GM12878 (cell line): ENCODE results near the gene TTC22. TPM values are rescaled to one million over a fixed set of nuclear protein-coding genes. Genes with fewer than 3 reads are reported as not detected.

Source experiments
- ATAC-seq: fragments of 200-7000 bp; cut with Tn5 transposase; 3 replicates; pipeline ENCODE4 v1.9.1; 2020; ENCODE audit warnings: mild to moderate bottlenecking, moderate library complexity
- BruUV-seq: library from RNA; stranded (reverse); fragments of 400-500 nt; replicated peaks from 2 replicates; lab custom pipeline; 2021; lab: Mats Ljungman, UMichigan
- CTCF ChIA-PET: fragments of 300-600 bp; sonication (Branson Sonifier 250); formaldehyde crosslinking; extraction: SDS; loops from one replicate; lab custom pipeline; 2021; ENCODE audit warnings: inconsistent platforms; lab: Yijun Ruan, JAX
- POLR2A ChIA-PET: fragments of 350-600 bp; formaldehyde crosslinking; extraction: SDS; loops from one replicate; lab custom pipeline; 2021; ENCODE audit warnings: inconsistent platforms; lab: Charles Lee
- RAD21 ChIA-PET: fragments of 300-600 bp; sonication (Branson Sonifier 250); formaldehyde crosslinking; loops from one replicate; lab custom pipeline; 2023; ENCODE audit warnings: antibody characterized with exemption; ENCODE audit not compliant: unreplicated experiment; lab: Charles Lee
- SMC1A ChIA-PET: fragments of 300-600 bp; sonication (Branson Sonifier 250); formaldehyde crosslinking; loops from one replicate; lab custom pipeline; 2023; ENCODE audit not compliant: unreplicated experiment, uncharacterized antibody; lab: Charles Lee
- DNase-seq: peaks from one replicate; pipeline ENCODE4 v3.0.0-alpha.2; 2011; ENCODE audit warnings: low read depth, low spot score
- FAIRE-seq: peaks from 3 replicates; lab custom pipeline; 2011; peaks lifted over from hg19 to GRCh38; lab: Jason Lieb, UNC
- H2AFZ ChIP-seq: 2 replicates; pipeline ENCODE4 v1.6.0; 2011; ENCODE audit warnings: low read depth, low read length, control low read depth; ENCODE audit not compliant: control insufficient read depth
- H3K27ac ChIP-seq: 2 replicates; pipeline ENCODE4 v1.5.1; 2011; ENCODE audit warnings: control low read depth; ENCODE audit not compliant: control insufficient read depth, insufficient read depth
- H3K27me3 ChIP-seq, 2 experiments: replicated peaks in 1 of 2; 2 replicates each; pipeline versions ENCODE4 v1.6.0 to v1.6.1; 2011; ENCODE audit warnings: low read length in 1 of 2; ENCODE audit not compliant: control insufficient read depth in 2 of 2, insufficient read depth in 2 of 2
- H3K36me3 ChIP-seq, 2 experiments: 2 replicates each; pipeline ENCODE4 v1.5.1; 2011; ENCODE audit warnings: low read length in 1 of 2; ENCODE audit not compliant: control insufficient read depth in 2 of 2, insufficient read depth in 2 of 2
- H3K4me1 ChIP-seq: 2 replicates; pipeline ENCODE4 v1.6.1; 2011; ENCODE audit warnings: mild to moderate bottlenecking, low read length, moderate library complexity, mixed read lengths; ENCODE audit not compliant: control insufficient read depth, insufficient read depth
- H3K4me2 ChIP-seq: 2 replicates; pipeline ENCODE4 v1.6.0; 2011; ENCODE audit warnings: control low read depth; ENCODE audit not compliant: control insufficient read depth, insufficient read depth
- H3K4me3 ChIP-seq: fragments of 200-600 bp; sonication (generic); 2 replicates; pipeline ENCODE4 v1.5.1; 2016
- H3K79me2 ChIP-seq: 2 replicates; pipeline ENCODE4 v1.6.0; 2011; ENCODE audit warnings: low read length; ENCODE audit not compliant: control insufficient read depth, insufficient read depth
- H3K9ac ChIP-seq: 2 replicates; pipeline ENCODE4 v1.8.0; 2011; ENCODE audit warnings: low read length, control low read depth, mixed read lengths; ENCODE audit not compliant: control insufficient read depth, insufficient read depth
- H3K9me3 ChIP-seq: replicated peaks from 3 replicates; pipeline ENCODE4 v1.5.1; 2011; ENCODE audit warnings: mild to moderate bottlenecking, low read length; ENCODE audit not compliant: control insufficient read depth, insufficient read depth
- H4K20me1 ChIP-seq: 2 replicates; pipeline ENCODE4 v1.6.0; 2011; ENCODE audit not compliant: control insufficient read depth, insufficient read depth
- CBX3 ChIP-seq: fragments of 200-600 bp; sonication (generic); IDR thresholded peaks from 2 replicates; pipeline ENCODE4 v1.6.1; 2016; ENCODE audit warnings: low read depth, borderline replicate concordance
- NFXL1 ChIP-seq: fragments of 450-650 bp; IDR thresholded peaks from 2 replicates; pipeline ENCODE4 v1.6.1; 2017; ENCODE audit warnings: antibody characterized with exemption, mild to moderate bottlenecking, borderline replicate concordance
- NFYB ChIP-seq: IDR thresholded peaks from 2 replicates; pipeline ENCODE4 v1.6.1; 2011; ENCODE audit warnings: low read depth, mild to moderate bottlenecking, low read length, improper control_type of control experiment, moderate library complexity; ENCODE audit not compliant: insufficient read depth
- NR2C1 ChIP-seq: fragments of 450-650 bp; IDR thresholded peaks from 2 replicates; pipeline ENCODE4 v1.6.1; 2017; ENCODE audit warnings: antibody characterized with exemption, mild to moderate bottlenecking, moderate library complexity
- POLR2A ChIP-seq: IDR thresholded peaks from 2 replicates; pipeline ENCODE4 v1.6.1; 2011; ENCODE audit warnings: low read depth, mild to moderate bottlenecking, low read length
- SIX5 ChIP-seq: IDR thresholded peaks from 2 replicates; pipeline ENCODE4 v1.6.1; 2011; ENCODE audit warnings: mild to moderate bottlenecking, low read depth, low read length, moderate library complexity; ENCODE audit not compliant: severe bottlenecking
- ZBED1 ChIP-seq: IDR thresholded peaks from 2 replicates; pipeline ENCODE4 v1.6.1; 2016; ENCODE audit warnings: borderline replicate concordance
- ZNF217 ChIP-seq: fragments of 450-650 bp; IDR thresholded peaks from 2 replicates; pipeline ENCODE4 v1.6.1; 2017; ENCODE audit warnings: antibody characterized with exemption, mild to moderate bottlenecking
- ZNF384 ChIP-seq: IDR thresholded peaks from 2 replicates; pipeline ENCODE4 v1.6.1; 2012; ENCODE audit warnings: low read depth, mild to moderate bottlenecking, low read length, improper control_type of control experiment, borderline replicate concordance
- ZSCAN29 ChIP-seq: fragments of 450-650 bp; IDR thresholded peaks from 2 replicates; pipeline ENCODE4 v1.6.1; 2017; ENCODE audit warnings: mild to moderate bottlenecking, moderate library complexity
- WGBS: methylation state at CpG from one replicate; pipeline ENCODE4 v1.1.6; 2016; ENCODE audit warnings: low lambda C conversion rate; ENCODE audit not compliant: insufficient replicate concordance, insufficient coverage; ENCODE audit errors: missing lambda C conversion rate; 5-methylcytosine and 5-hydroxymethylcytosine counted together
- in situ Hi-C: fragments of 300-500 bp; cut with MboI; formaldehyde crosslinking; loops from 9 replicates; pipeline ENCODE4 v1.14.3; 2018; ENCODE audit warnings: mixed read lengths
- intact Hi-C: fragments of 100-400 bp; cut with micrococcal nuclease; formaldehyde crosslinking; loops from one replicate; pipeline ENCODE4 v1.14.2; 2022; ENCODE audit not compliant: unreplicated experiment
- polyA plus RNA-seq, 11 experiments: library from polyadenylated mRNA; depleted of rRNA in 4 of 11; unstranded in 6 of 11; stranded (reverse) in 5 of 11; fragments of >200 nt; fragmentation: Nextera tagmentation in 4 of 11; fragmentation: Illumina TruSeq in 1 of 11; extraction: Ambion mirVana in 4 of 11; extraction: Trizol in 1 of 11; gene quantifications; 1 replicate in 1 of 11; 2 replicates in 10 of 11; pipeline versions ENCODE4 v1.2.1 to v1.2.3, GENCODE V29; 2011 to 2016; ENCODE audit warnings: inconsistent platforms in 2 of 11, missing spikeins in 2 of 11, low read depth in 1 of 11
- total RNA-seq, 4 experiments: library from RNA; depleted of rRNA in 3 of 4; stranded (reverse); fragments of >200 nt in 3 of 4; fragmentation: Illumina TruSeq in 1 of 4; extraction: Trizol in 1 of 4; gene quantifications; 2 replicates each; pipeline versions ENCODE4 v1.2.1 to v1.2.3, GENCODE V29; 2013 to 2021
- TF ChIP-seq, protein P1 (sequence below): fragments of 450-650 bp; IDR thresholded peaks from 2 replicates; pipeline ENCODE4 v1.6.1; 2016; ENCODE audit warnings: mild to moderate bottlenecking
- TF ChIP-seq, protein P2 (sequence below): fragments of 450-650 bp; IDR thresholded peaks from 2 replicates; pipeline ENCODE4 v1.6.1; 2017; ENCODE audit warnings: mild to moderate bottlenecking, moderate library complexity
- TF ChIP-seq, protein P3 (sequence below): IDR thresholded peaks from 2 replicates; pipeline ENCODE4 v1.6.1; 2012; ENCODE audit warnings: low read depth, low read length, improper control_type of control experiment
- TF ChIP-seq, protein P4 (sequence below): fragments of 450-650 bp; IDR thresholded peaks from 2 replicates; pipeline ENCODE4 v1.6.1; 2018; ENCODE audit warnings: borderline replicate concordance, mild to moderate bottlenecking; ENCODE audit not compliant: partially characterized antibody

Gene TTC22
- total and polyA plus RNA-seq, 10 of the 15 experiments (the other 5 are each of a cell fraction or from before 2014, with no cell fraction given), result 0.64 to 5.1 (median 1.9) TPM

DNA sequence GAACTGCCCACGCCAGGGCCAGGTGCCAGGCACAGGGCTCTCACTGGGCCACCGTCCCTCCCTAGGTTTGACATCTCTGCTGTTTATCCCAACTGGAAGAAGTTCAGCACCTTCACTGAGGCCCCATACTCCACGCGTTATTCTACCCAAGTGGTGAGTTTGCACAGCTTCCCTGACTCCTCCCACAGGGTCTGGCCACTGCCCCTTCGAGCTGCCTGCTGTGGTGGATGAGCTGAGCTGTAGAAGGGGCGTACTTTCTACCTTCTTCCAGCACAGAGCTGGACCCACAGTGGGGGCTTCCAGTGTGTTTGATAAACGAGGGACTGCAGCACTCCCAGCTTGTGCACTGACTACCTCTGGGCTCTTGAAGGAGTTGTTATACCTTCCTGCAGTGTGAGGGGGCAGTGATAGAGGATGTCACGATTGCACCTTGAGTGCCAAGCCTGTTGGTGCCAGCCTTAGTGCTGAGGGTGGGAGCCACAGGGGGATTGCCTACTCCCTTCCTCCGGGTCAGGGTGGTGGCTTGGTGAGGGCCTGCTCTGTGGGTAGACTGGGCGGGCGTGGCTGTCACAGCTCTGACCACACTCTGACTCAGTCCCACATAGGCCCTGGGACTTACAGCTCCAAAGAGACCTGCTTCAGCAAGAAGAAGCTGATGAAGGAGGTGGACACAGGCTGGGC lies 5.9 kb upstream of the TTC22 start (continued):
- TF ChIP-seq NR2C1 (no peak), ZSCAN29 (no peak), ZNF384 (no peak), SIX5 (no peak)
- TF ChIP-seq, protein P1, sequence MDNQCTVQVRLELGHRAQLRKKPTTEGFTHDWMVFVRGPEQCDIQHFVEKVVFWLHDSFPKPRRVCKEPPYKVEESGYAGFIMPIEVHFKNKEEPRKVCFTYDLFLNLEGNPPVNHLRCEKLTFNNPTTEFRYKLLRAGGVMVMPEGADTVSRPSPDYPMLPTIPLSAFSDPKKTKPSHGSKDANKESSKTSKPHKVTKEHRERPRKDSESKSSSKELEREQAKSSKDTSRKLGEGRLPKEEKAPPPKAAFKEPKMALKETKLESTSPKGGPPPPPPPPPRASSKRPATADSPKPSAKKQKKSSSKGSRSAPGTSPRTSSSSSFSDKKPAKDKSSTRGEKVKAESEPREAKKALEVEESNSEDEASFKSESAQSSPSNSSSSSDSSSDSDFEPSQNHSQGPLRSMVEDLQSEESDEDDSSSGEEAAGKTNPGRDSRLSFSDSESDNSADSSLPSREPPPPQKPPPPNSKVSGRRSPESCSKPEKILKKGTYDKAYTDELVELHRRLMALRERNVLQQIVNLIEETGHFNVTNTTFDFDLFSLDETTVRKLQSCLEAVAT, result no peak

DNA sequence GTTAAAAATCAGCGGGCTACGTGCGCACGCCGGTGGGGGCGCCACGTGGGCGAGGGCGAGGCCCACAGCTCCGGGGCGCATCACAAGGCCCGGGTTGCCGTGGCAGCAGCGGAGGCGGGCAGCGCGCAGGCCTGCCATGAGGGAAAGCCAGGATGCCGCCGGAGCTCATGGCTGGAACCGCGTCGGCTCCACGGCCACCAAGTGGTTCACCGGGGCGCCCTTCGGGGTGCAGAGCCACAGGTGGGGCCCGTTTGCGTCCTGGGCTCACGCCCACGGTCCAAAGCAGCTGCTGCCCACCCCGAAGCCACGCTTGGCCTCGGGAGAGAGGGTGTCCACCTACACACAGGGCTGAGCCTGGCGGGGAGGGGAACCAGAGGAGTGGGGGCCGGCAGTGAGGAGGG lies 4.9 kb upstream of the TTC22 start:
- Histone ChIP-seq H3K9me3 (no peaks in the 10 kb centered on the region), H3K4me3 (no peak overlapping the region), H2AFZ (no peak overlapping the region), H3K36me3 (no peaks in the 10 kb centered on the region), H3K4me2 (no peak overlapping the region), H3K79me2 (no peaks in the 10 kb centered on the region), H3K27me3 (no peaks in the 10 kb centered on the region), H3K9ac (no peak overlapping the region), H3K4me1 (peaks cover 10% of the 10 kb centered on the region), H3K27ac (no peak overlapping the region), H4K20me1 (no peaks in the 10 kb centered on the region)
- ChIA-PET SMC1A (no interaction called here), CTCF (interaction anchor here (1.3 kb wide), 1 partner anchor 139 kb away, joined by 3 read pairs; no protein-coding TSS in a partner anchor), RAD21 (interaction anchor here (0.6 kb wide), 1 partner anchor 905 kb away, joined by 4 read pairs; no protein-coding TSS in a partner anchor), POLR2A (no interaction called here)
- FAIRE-seq, result no peak
- 85% methylated on average over 35 of the region's 35 CpGs for WGBS
- no peak for DNase-seq
- intact Hi-C loops, result no loop called here
- in situ Hi-C loops, result no loop called here
- no TSS peak for BruUV-seq
- no peak for ATAC-seq
- TF ChIP-seq CBX3 (no peak), NFYB (no peak), ZBED1 (no peak), NFXL1 (no peak), POLR2A (no peak), ZNF217 (no peak)
- TF ChIP-seq, protein P2, sequence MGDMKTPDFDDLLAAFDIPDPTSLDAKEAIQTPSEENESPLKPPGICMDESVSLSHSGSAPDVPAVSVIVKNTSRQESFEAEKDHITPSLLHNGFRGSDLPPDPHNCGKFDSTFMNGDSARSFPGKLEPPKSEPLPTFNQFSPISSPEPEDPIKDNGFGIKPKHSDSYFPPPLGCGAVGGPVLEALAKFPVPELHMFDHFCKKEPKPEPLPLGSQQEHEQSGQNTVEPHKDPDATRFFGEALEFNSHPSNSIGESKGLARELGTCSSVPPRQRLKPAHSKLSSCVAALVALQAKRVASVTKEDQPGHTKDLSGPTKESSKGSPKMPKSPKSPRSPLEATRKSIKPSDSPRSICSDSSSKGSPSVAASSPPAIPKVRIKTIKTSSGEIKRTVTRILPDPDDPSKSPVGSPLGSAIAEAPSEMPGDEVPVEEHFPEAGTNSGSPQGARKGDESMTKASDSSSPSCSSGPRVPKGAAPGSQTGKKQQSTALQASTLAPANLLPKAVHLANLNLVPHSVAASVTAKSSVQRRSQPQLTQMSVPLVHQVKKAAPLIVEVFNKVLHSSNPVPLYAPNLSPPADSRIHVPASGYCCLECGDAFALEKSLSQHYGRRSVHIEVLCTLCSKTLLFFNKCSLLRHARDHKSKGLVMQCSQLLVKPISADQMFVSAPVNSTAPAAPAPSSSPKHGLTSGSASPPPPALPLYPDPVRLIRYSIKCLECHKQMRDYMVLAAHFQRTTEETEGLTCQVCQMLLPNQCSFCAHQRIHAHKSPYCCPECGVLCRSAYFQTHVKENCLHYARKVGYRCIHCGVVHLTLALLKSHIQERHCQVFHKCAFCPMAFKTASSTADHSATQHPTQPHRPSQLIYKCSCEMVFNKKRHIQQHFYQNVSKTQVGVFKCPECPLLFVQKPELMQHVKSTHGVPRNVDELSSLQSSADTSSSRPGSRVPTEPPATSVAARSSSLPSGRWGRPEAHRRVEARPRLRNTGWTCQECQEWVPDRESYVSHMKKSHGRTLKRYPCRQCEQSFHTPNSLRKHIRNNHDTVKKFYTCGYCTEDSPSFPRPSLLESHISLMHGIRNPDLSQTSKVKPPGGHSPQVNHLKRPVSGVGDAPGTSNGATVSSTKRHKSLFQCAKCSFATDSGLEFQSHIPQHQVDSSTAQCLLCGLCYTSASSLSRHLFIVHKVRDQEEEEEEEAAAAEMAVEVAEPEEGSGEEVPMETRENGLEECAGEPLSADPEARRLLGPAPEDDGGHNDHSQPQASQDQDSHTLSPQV, result no peak
- TF ChIP-seq, protein P3, sequence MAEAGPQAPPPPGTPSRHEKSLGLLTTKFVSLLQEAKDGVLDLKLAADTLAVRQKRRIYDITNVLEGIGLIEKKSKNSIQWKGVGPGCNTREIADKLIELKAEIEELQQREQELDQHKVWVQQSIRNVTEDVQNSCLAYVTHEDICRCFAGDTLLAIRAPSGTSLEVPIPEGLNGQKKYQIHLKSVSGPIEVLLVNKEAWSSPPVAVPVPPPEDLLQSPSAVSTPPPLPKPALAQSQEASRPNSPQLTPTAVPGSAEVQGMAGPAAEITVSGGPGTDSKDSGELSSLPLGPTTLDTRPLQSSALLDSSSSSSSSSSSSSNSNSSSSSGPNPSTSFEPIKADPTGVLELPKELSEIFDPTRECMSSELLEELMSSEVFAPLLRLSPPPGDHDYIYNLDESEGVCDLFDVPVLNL, result no peak
- TF ChIP-seq, protein P4, sequence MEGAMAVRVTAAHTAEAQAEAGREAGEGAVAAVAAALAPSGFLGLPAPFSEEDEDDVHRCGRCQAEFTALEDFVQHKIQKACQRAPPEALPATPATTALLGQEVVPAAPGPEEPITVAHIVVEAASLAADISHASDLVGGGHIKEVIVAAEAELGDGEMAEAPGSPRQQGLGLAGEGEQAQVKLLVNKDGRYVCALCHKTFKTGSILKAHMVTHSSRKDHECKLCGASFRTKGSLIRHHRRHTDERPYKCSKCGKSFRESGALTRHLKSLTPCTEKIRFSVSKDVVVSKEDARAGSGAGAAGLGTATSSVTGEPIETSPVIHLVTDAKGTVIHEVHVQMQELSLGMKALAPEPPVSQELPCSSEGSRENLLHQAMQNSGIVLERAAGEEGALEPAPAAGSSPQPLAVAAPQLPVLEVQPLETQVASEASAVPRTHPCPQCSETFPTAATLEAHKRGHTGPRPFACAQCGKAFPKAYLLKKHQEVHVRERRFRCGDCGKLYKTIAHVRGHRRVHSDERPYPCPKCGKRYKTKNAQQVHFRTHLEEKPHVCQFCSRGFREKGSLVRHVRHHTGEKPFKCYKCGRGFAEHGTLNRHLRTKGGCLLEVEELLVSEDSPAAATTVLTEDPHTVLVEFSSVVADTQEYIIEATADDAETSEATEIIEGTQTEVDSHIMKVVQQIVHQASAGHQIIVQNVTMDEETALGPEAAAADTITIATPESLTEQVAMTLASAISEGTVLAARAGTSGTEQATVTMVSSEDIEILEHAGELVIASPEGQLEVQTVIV, result no peak
